B cell (primary cell): ENCODE results near the gene SPECC1. TPM values are rescaled to one million over a fixed set of nuclear protein-coding genes. Genes with fewer than 3 reads are reported as not detected.

ENCODE experiments used
- ATAC-seq: fragments of 200-7000 bp; cut with Tn5 transposase; one replicate; pipeline ENCODE4 v1.10.0; 2021; ENCODE audit warnings: low read depth, mild to moderate bottlenecking, moderate number of reproducible peaks, moderate library complexity
- CTCF ChIA-PET: fragments of 350-600 bp; sonication (Branson Sonifier 250); formaldehyde crosslinking; loops from one replicate; lab custom pipeline; 2021; ENCODE audit warnings: antibody characterized with exemption, inconsistent platforms; lab: Charles Lee
- POLR2A ChIA-PET: fragments of 350-600 bp; sonication (Branson Sonifier 250); formaldehyde crosslinking; loops from one replicate; lab custom pipeline; 2021; ENCODE audit warnings: antibody characterized with exemption; lab: Charles Lee
- DNase-seq: peaks from one replicate; pipeline ENCODE4 v3.0.0; 2013
- H2AFZ ChIP-seq: 2 replicates; pipeline ENCODE4 v1.6.1; 2012; ENCODE audit warnings: mild to moderate bottlenecking, low read depth, low read length; ENCODE audit not compliant: insufficient read depth, poor library complexity, severe bottlenecking
- H3K27ac ChIP-seq, 2 donors: 1 replicate in 1 of 2; 2 replicates in 1 of 2; pipeline ENCODE4 v1.5.1; 2012 to 2013; ENCODE audit warnings: low read length in 2 of 2, mild to moderate bottlenecking in 2 of 2, moderate library complexity in 1 of 2
- H3K27me3 ChIP-seq, 4 experiments: fragments of 200-600 bp in 1 of 4; sonication (generic) in 1 of 4; replicated peaks in 1 of 4; 1 replicate in 2 of 4; 2 replicates in 2 of 4; pipeline versions ENCODE4 v1.6.1 to v1.7.0; 2013 to 2016; ENCODE audit warnings: low read length in 3 of 4, mild to moderate bottlenecking in 2 of 4, mixed read lengths in 1 of 4, moderate library complexity in 1 of 4; ENCODE audit not compliant: insufficient read depth in 4 of 4, control insufficient read depth in 3 of 4; ENCODE audit errors: control extremely low read depth in 1 of 4
- H3K36me3 ChIP-seq, 2 experiments: replicated peaks in 1 of 2; 1 replicate in 1 of 2; 2 replicates in 1 of 2; pipeline versions ENCODE4 v1.6.1 to v1.7.1; 2013; ENCODE audit warnings: low read length in 1 of 2; ENCODE audit not compliant: insufficient read depth in 2 of 2, control insufficient read depth in 1 of 2; ENCODE audit errors: control extremely low read depth in 1 of 2, extremely low read depth in 1 of 2
- H3K4me1 ChIP-seq, 2 donors: fragments of 200-600 bp in 1 of 2; sonication (generic) in 1 of 2; 1 replicate in 1 of 2; 2 replicates in 1 of 2; pipeline versions ENCODE4 v1.5.1 to v1.6.1; 2013 to 2017; ENCODE audit warnings: low read length in 2 of 2; ENCODE audit not compliant: control insufficient read depth in 2 of 2, insufficient read depth in 2 of 2
- H3K4me2 ChIP-seq: replicated peaks from 2 replicates; pipeline ENCODE3; 2012; ENCODE audit warnings: mild to moderate bottlenecking, low read depth, low read length; ENCODE audit not compliant: poor library complexity, severe bottlenecking
- H3K4me3 ChIP-seq, 5 experiments: fragments of 200-600 bp in 1 of 5; sonication (generic) in 1 of 5; 1 replicate in 3 of 5; 2 replicates in 2 of 5; pipeline versions ENCODE4 v1.5.1 to v1.7.0; 2011 to 2016; ENCODE audit warnings: low read length in 4 of 5, mild to moderate bottlenecking in 4 of 5, low read depth in 2 of 5, control low read depth in 1 of 5, moderate library complexity in 1 of 5; ENCODE audit not compliant: insufficient read depth in 1 of 5; ENCODE audit errors: control extremely low read depth in 1 of 5, extremely low read depth in 1 of 5
- H3K79me2 ChIP-seq: fragments of 200-600 bp; sonication (generic); one replicate; pipeline ENCODE4 v1.6.0; 2016; ENCODE audit warnings: low read length; ENCODE audit not compliant: control insufficient read depth, insufficient read depth
- H3K9ac ChIP-seq: fragments of 200-600 bp; sonication (generic); 2 replicates; pipeline ENCODE4 v1.6.1; 2017; ENCODE audit warnings: mild to moderate bottlenecking, low read length, moderate library complexity
- H3K9me3 ChIP-seq, 3 donors: one replicate each; pipeline versions ENCODE4 v1.6.1 to v1.7.1; 2013; ENCODE audit warnings: low read length in 2 of 3; ENCODE audit not compliant: control insufficient read depth in 2 of 3, insufficient read depth in 1 of 3; ENCODE audit errors: control extremely low read depth in 1 of 3
- H4K20me1 ChIP-seq: 2 replicates; pipeline ENCODE4 v1.6.0; 2012; ENCODE audit warnings: mild to moderate bottlenecking, low read length; ENCODE audit not compliant: insufficient read depth, control insufficient read depth, poor library complexity, severe bottlenecking
- H3K27ac Mint-ChIP-seq: one replicate; pipeline ENCODE4 v1.8.0; 2021; ENCODE audit warnings: mixed read lengths
- H3K27me3 Mint-ChIP-seq: one replicate; pipeline ENCODE4 v1.8.0; 2021; ENCODE audit warnings: mixed read lengths
- H3K4me1 Mint-ChIP-seq: one replicate; pipeline ENCODE4 v1.8.0; 2021; ENCODE audit warnings: mixed read lengths
- H3K4me3 Mint-ChIP-seq: one replicate; pipeline ENCODE4 v1.8.0; 2021; ENCODE audit warnings: mixed read lengths
- H3K9me3 Mint-ChIP-seq: one replicate; pipeline ENCODE4 v1.8.0; 2022; ENCODE audit warnings: mixed read lengths; ENCODE audit not compliant: insufficient read depth
- CTCF ChIP-seq: fragments of 200-600 bp; IDR thresholded peaks from one replicate; pipeline ENCODE4 v1.8.0; 2022; ENCODE audit warnings: antibody characterized with exemption, mild to moderate bottlenecking
- EZH2 ChIP-seq: IDR thresholded peaks from 2 replicates; pipeline ENCODE4 v1.6.1; 2012; ENCODE audit warnings: borderline replicate concordance, low read depth, mild to moderate bottlenecking, moderate library complexity, low read length; ENCODE audit not compliant: insufficient read depth, poor library complexity, severe bottlenecking
- WGBS: methylation state at CpG from one replicate; pipeline ENCODE4 v1.1.5; 2013; ENCODE audit warnings: missing lambda C conversion rate; ENCODE audit not compliant: insufficient coverage; 5-methylcytosine and 5-hydroxymethylcytosine counted together
- intact Hi-C: fragments of 100-400 bp; cut with micrococcal nuclease; formaldehyde crosslinking; loops from one replicate; pipeline ENCODE4 v1.10.0; 2022
- polyA plus RNA-seq: library from polyadenylated mRNA; depleted of rRNA; stranded (reverse); fragments of >200 nt; gene quantifications from 2 replicates; pipeline ENCODE4 v1.2.3, GENCODE V29; 2012
- total RNA-seq, 2 donors: library from RNA; stranded (reverse); fragments of 120-200 nt in 1 of 2; gene quantifications; 1 replicate in 1 of 2; 2 replicates in 1 of 2; pipeline versions ENCODE4 v1.2.3 to v1.2.4, GENCODE V29; 2013 to 2022

SPECC1 gene
- total and polyA plus RNA-seq, 2 donors (not counting 1 experiment from before 2014, with no cell fraction given), result 4.6 to 7.4 TPM

GRCh38 chr17:20184977-20185619 lies 175.9 kb downstream of the SPECC1 start:
- POLR2A ChIA-PET, result no interaction called here
- DNase-seq (no peak), ATAC-seq (no peak)
- Histone ChIP-seq H3K4me2 (no peak overlapping the region), H4K20me1 (no peaks in the 10 kb centered on the region), H3K27ac (no peak overlapping the region), H3K79me2 (no peaks in the 10 kb centered on the region), H3K9ac (no peak overlapping the region), H3K27me3 (no peaks in the 10 kb centered on the region), H3K4me3 (no peak overlapping the region), H3K4me1 (no peaks in the 10 kb centered on the region), H2AFZ (no peak overlapping the region), H3K36me3 (no peaks in the 10 kb centered on the region), H3K9me3 (no peaks in the 10 kb centered on the region)
- no peak for TF ChIP-seq EZH2
- no peak for TF ChIP-seq CTCF
- Mint-ChIP-seq H3K4me1 (peaks cover 5% of the 10 kb centered on the region), H3K4me3 (no peak overlapping the region), H3K27ac (no peak overlapping the region), H3K27me3 (no peaks in the 10 kb centered on the region), H3K9me3 (no peaks in the 10 kb centered on the region)
- CTCF ChIA-PET, result no interaction called here
- 86% methylated on average over 10 of the region's 10 CpGs for WGBS
- intact Hi-C loops, result no loop called here

GRCh38 chr17:20187049-20187448 lies 177.9 kb downstream of the SPECC1 start:
- intact Hi-C loops, result no loop called here

More at GRCh38 chr17:20187049-20187448, 177.9 kb downstream of the SPECC1 start:
- H3K9me3 ChIP-seq, result no peaks in the 10 kb centered on the region
- no peak overlapping the region for H3K4me3 ChIP-seq
- Mint-ChIP-seq H3K9me3 (no peaks in the 10 kb centered on the region), H3K27me3 (no peaks in the 10 kb centered on the region), H3K4me1 (peaks cover 5% of the 10 kb centered on the region), H3K4me3 (no peak overlapping the region), H3K27ac (no peak overlapping the region)
- no peaks in the 10 kb centered on the region for H3K27me3 ChIP-seq
- H3K36me3 ChIP-seq, result no peaks in the 10 kb centered on the region
- DNase-seq, result no peak
- 92% methylated on average over 3 of the region's 4 CpGs for WGBS
- H3K9ac ChIP-seq, result no peak overlapping the region
- POLR2A ChIA-PET, result no interaction called here
- H3K27ac ChIP-seq, result no peak overlapping the region
- H3K79me2 ChIP-seq, result no peaks in the 10 kb centered on the region
- CTCF ChIA-PET, result no interaction called here
- H2AFZ ChIP-seq, result no peak overlapping the region
- no peaks in the 10 kb centered on the region for H4K20me1 ChIP-seq
- no peak overlapping the region for H3K4me2 ChIP-seq
- TF ChIP-seq CTCF (no peak), EZH2 (no peak)
- H3K4me1 ChIP-seq, result no peaks in the 10 kb centered on the region
- ATAC-seq, result no peak
